ENCODE measurements around the gene SIMC1.
"Not testable (repeated sequence)": the region's sequence is repeated elsewhere in the genome, so short reads cannot be mapped to it uniquely, and the experiment has no call there.

- TF ChIP-seq POLR2A, POLR2AphosphoS5 (IDR thresholded peaks at IDR 0.05): not testable (repeated sequence)
- TF ChIP-seq, protein P1, sequence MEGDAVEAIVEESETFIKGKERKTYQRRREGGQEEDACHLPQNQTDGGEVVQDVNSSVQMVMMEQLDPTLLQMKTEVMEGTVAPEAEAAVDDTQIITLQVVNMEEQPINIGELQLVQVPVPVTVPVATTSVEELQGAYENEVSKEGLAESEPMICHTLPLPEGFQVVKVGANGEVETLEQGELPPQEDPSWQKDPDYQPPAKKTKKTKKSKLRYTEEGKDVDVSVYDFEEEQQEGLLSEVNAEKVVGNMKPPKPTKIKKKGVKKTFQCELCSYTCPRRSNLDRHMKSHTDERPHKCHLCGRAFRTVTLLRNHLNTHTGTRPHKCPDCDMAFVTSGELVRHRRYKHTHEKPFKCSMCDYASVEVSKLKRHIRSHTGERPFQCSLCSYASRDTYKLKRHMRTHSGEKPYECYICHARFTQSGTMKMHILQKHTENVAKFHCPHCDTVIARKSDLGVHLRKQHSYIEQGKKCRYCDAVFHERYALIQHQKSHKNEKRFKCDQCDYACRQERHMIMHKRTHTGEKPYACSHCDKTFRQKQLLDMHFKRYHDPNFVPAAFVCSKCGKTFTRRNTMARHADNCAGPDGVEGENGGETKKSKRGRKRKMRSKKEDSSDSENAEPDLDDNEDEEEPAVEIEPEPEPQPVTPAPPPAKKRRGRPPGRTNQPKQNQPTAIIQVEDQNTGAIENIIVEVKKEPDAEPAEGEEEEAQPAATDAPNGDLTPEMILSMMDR (IDR thresholded peaks at IDR 0.05), result not testable (repeated sequence)
Observed at GRCh38 chr5:176198299-176198698, 39.9 kb upstream of the SIMC1 start.

Data from stomach (tissue), 4 donors.